NCI-H2107 treated with DMSO at 0.1 percent for 48 hours (cell line): Measurements from ENCODE around the gene GJA4.
"Not testable (repeated sequence)": the region's sequence is repeated elsewhere in the genome, so short reads cannot be mapped to it uniquely, and the experiment has no call there.

Experiments
- DNase-seq: peaks from one replicate; lab custom pipeline; 2025; ENCODE audit not compliant: unreplicated experiment; lab: John Stamatoyannopoulos, UW

The GJA4 gene

DNA sequence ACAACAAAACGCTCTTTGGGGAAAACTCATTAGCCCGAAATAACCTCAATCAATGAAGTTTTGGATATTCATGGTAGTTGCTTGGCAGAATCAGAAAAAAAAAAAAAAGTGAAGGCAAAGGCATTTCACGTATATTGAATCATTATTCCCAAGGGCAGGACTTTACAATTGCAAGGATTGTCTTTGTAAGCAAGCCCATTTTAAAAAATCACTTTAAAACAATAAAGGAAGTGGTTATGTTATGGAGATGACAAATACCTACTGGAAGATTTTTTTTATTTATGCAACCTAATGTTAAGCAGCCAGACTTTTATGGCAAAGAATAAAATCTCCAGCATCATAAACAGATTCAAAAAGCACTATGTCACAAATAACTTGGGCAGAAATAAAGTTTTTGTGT is 23.9 kb upstream of the GJA4 start:
- no peak for DNase-seq

DNA sequence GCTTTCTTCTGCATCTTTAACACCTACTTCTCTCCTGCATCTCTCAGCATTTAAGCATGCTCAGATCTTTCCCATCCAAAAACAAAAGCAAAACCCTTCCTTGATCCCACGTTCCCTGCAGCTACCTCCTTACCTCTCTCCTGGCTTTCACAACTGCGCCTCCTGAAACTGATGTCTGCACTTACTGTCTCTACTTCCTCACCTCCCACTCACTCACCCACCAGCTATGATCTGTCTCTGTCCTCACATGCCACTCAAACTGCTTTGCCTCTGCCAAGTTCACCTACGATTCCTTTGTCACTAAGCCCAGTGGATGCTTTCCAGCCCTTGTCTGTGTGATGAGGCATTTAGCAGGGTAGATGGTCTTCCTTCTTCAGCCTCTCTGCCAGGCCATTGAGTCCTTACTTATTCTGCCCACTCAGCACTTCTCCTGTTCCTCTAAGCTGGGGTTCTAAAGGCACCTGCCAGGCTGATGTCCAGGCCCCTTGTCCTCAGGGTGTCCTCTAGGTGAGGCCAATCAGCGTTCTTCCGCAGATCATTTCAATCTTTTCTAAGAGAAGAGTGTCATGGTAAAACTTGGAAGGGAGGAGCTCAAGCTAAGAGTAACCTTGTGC is 21.8 kb upstream of the GJA4 start:
- no peak for DNase-seq

DNA sequence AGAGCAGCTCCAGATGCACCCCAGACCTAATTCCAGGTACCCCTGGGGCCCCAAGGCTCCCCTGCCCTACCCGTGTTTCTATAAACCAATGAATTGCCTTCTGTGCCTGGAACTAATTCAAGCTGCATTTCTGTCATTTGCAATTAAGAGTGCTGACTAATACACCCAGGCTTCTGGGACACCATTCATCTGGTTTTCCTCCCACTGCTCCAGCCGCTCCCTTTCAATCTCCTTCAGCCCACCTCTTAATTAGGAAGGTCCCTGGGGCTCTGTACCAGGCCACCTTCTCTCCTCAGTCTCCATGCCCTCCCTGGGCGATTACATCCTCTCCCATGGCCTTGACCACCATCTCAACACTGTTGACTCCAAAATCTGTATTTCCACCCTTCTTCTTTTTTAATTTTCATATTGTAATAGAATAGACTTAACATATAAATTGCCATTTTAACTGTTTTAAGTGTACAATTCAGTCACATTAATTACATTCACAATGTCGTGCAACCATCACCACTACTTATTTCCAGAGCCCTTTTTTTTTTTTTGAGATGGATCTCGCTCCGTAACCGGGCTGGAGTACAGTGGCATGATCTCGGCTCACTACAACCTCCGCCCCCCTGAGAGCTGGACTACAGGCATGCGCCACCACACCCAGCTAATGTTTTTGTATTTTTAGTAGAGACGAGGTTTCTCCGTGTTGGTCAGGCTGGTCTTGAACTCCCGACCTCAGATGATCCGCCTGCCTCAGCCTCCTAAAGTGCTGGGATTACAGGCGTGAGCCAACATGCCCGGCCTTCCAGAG is 21.0 kb upstream of the GJA4 start:
- no peak for DNase-seq

DNA sequence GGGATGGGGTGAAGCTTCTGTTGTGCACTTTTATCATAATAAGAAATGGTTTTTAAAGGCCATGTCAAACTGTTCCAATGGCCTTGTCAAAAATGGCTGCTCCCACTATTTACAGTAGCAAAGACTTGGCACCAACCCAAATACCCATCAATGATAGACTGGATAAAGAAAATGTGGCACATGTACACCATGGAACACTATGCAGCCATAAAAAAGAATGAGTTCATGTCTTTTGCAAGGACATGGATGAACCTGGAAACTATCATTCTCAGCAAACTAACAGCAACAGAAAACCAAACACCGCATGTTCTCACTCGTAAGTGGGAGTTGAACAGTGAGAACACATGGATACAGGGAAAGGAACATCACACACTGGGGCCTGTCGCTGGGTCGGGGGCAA is 19.7 kb upstream of the GJA4 start:
- DNase-seq, result not testable (repeated sequence)

DNA sequence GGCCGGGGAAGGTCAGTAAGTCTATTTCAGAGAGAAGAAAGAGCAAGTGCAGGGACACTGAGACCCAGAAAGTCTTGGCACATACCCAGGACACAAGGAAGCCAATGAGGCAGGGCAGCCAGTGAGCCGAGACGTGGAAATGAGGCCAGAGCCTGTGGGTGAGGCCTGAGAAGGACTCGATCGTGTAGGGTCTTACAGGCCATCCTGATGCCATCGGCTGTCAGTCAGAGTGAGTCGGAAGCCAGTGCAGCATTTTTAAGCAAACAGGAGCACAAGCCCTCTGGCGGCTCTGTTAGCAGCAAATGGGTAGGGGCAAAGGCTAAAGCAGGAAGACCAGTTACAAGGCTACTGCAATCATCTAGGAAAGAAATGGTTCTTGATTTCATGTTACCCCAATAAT is 17.8 kb upstream of the GJA4 start:
- no peak for DNase-seq

DNA sequence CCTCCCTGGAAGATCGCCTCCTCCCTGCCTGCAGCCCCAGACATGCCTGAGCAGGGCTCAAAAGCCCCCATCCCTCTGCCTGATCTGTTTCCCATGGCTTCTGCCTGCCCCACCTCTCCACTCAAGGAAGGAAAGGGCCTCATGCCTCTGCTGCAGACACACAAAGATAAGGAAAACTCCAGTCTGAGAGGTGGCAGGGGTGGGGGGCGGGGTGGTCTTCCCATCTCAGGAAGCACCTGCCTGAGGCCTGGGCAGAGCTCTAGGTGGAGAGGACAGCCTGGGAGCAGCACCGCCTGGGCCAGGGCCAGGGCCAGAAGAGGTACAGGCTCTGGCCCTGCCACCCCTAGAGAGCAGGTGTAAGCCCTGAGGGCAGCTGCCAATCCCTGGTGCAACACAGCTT is 15.9 kb upstream of the GJA4 start:
- DNase-seq, result no peak

DNA sequence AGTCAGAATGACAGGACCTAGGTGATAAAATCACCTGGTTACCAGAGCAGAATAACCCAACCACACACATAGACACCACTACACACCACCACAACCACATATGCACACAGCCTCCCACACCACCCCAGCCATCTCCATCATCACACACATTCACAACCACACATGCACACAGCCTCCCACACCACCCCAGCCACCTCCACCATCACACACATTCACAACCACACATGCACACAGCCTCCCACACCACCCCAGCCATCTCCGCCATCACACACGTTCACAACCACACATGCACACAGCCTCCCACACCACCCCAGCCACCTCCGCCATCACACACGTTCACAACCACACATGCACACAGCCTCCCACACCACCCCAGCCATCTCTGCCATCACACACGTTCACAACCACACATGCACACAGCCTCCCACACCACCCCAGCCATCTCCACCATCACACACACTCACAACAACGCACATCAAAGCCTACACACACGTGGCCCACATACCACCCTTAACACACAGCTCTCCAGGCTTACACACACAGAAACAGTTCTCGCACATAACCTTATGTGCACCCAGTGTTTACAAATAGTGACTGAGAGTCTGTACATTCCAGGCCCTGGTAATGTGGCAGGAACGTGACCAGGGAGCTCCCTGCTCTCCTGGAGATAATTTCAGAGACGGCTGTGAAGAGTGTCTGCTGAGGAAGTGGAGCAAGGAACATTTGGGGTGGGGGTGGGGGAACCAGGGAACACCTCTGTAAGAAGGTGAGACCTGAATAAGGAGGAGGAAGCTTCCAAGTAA is 15.1 kb upstream of the GJA4 start:
- no peak for DNase-seq

DNA sequence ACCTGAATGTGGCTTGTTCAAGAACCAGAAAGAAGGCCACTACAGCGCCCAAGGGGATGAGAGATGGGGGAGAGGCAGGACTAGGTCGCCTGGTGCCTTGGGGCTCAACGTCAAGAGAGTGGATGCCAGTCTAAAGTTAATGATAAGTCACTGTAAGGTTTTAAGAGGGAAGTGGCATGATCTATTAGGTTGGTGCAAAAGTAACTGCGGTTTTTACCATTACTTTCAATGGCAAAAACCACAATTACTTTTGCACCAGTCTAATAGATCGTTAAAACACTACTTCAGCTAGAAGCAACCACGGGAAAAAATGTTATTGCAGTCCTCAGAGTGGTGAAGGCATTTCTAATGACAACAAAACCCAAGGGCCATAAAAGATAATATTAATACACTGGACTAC is 14.4 kb upstream of the GJA4 start:
- DNase-seq, result no peak

DNA sequence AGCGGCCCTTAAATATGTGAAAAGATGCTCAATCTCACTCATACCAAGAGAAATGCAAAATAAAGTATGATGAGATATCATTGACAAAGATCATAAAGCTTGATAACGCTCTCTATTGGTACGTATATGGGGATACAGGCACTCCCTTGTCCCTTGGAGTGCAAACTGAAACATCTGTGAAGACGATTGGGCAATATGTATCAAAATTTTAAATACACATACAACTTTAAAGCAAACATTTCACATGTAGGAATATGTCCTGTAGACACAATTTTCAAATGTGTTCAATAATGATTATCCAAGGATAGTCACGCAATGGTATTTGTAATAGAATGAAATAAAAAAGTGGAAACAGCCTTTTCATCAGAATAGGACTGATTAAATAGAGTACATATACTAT is 13.8 kb upstream of the GJA4 start:
- DNase-seq, result no peak

DNA sequence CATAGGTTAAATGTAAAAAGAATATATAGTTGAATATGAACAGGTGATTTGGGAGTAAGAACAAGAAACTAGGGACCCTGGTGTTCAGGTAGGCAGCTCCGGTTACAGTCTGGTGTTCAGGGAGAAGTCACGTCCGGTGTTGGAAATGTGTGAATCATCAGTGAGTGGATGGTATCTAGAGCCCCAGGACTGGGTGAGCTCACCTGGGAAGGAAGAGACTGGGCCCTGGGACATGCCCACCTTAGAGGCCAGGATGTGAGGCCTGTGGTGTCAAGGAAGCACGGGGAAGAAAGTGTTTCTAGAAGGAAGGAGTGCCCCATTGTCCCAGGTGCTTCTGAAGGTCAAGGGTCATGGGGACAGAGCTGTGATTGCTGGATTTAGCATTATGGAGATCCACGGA is 13.3 kb upstream of the GJA4 start:
- DNase-seq, result no peak

DNA sequence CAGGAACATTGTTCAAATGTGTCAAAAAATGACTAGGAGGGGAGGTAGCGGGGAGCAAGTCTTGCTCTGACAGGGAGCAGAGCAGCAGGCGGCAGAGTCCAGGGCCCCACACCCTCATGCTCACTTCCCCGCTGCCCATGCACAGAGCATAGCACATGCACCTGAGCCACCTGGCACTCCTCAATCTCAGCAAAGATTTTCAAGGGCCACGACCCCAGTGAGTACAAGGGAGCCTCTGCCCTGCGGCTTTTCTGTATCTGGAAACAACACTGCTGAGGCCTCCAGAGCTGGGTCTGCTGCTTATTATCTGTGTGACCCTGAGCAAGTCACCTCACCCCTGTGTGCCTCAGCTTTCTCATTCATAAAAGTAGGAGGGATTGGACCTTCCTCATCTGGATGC is 12.8 kb upstream of the GJA4 start:
- no peak for DNase-seq

DNA sequence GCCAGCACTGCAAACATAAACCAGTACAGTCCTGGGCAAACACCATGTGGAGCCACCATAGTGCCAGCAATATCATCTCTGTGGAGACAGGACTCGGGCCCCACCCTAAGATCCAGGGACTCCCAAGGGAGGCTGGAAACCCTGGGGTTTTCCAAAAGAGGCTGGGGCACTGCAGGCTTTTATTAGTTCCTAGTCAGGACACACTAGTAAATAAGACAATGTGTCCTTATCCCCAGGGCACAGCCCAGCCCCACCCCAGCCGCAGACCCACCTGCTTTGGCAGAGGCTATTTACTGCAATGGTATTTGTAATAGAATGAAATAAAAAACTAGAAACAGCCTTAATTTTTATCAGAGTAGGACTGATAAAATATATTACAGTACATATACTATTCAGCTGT is 12.3 kb upstream of the GJA4 start:
- DNase-seq, result no peak

DNA sequence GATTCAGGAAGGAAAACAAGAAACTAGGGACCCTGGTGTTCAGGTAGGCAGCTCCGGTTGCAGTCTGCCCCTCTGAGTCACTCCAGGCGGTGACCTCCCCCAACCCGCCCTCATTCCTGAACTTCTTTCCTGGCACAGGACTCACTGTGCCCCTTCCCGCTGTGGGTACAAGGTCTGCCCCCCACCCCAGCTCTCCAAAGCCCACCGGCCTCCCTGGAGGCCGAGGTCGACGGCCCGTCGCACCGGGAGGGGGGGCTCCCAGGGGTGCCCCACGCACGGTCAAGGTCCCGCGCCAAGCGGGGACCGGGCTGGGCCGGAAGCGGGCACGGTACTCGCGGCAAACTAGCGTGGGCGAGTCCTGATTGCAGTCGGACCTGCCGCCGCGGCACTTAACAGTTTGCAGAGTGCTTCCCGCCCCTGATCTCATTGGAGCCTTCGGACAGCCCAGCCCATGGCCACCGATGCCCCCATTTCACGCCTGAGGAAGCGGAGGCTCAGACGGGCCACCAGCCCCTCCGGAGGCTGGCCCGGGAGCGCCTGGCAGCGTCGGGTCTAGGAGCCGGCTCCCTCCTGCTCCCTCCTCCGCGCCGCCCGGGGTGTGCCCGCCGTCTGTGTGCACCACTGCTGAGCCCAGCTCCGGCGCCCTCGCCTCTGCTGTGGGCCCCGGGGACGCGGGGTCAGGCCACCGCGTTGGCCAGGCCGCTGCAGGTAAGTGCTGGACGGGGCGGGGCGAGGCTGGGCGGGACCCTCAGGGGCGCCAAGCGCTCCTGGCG is 11.5 kb upstream of the GJA4 start, which contains the start of gene GJB3:
Gene GJB3, plus strand, starts transcription at position 144 of the 773 bp plus-strand sequence. CDS start 3,549 bp downstream, outside the sequence.
- DNase-seq, result no peak

DNA sequence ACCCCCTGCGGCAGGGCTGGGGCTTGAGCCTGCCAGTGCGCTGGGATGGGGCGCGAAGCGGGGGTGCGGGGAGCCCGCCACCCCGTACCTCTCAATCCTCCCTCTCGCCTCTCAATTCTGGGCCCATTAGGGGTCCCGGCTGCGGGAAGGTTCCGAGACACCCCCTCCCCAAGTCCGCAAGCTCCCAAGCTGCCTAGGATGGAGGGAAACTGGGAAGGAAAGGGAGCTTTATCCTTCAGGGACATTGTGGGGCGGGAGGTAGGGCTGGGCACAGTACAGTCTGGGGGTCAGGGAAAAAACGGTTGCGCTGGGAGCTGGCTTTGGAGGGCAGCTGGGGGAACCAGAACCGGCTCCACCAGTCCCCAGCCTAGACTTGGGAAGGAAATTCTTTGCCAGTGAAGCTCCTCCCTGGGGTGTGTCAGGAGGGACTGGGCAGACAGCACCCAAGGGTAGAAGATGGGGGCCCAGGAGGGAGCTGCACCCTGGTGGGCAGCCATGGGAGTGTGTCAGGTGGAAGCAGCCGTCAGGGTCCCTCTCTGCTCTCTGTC is 10.9 kb upstream of the GJA4 start:
- DNase-seq, result no peak

DNA sequence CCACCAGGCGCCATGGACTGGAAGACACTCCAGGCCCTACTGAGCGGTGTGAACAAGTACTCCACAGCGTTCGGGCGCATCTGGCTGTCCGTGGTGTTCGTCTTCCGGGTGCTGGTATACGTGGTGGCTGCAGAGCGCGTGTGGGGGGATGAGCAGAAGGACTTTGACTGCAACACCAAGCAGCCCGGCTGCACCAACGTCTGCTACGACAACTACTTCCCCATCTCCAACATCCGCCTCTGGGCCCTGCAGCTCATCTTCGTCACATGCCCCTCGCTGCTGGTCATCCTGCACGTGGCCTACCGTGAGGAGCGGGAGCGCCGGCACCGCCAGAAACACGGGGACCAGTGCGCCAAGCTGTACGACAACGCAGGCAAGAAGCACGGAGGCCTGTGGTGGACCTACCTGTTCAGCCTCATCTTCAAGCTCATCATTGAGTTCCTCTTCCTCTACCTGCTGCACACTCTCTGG is 8.0 kb upstream of the GJA4 start:
- no peak for DNase-seq

DNA sequence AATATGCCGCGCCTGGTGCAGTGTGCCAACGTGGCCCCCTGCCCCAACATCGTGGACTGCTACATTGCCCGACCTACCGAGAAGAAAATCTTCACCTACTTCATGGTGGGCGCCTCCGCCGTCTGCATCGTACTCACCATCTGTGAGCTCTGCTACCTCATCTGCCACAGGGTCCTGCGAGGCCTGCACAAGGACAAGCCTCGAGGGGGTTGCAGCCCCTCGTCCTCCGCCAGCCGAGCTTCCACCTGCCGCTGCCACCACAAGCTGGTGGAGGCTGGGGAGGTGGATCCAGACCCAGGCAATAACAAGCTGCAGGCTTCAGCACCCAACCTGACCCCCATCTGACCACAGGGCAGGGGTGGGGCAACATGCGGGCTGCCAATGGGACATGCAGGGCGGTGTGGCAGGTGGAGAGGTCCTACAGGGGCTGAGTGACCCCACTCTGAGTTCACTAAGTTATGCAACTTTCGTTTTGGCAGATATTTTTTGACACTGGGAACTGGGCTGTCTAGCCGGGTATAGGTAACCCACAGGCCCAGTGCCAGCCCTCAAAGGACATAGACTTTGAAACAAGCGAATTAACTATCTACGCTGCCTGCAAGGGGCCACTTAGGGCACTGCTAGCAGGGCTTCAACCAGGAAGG is 7.4 kb upstream of the GJA4 start:
- no peak for DNase-seq

DNA sequence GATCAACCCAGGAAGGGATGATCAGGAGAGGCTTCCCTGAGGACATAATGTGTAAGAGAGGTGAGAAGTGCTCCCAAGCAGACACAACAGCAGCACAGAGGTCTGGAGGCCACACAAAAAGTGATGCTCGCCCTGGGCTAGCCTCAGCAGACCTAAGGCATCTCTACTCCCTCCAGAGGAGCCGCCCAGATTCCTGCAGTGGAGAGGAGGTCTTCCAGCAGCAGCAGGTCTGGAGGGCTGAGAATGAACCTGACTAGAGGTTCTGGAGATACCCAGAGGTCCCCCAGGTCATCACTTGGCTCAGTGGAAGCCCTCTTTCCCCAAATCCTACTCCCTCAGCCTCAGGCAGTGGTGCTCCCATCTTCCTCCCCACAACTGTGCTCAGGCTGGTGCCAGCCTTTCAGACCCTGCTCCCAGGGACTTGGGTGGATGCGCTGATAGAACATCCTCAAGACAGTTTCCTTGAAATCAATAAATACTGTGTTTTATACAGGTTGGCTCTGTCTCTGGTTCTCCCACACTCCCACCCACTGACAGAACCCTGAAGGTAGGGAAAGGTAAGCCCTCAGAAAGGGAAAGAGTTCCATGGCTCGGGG is 6.8 kb upstream of the GJA4 start:
- DNase-seq, result no peak

DNA sequence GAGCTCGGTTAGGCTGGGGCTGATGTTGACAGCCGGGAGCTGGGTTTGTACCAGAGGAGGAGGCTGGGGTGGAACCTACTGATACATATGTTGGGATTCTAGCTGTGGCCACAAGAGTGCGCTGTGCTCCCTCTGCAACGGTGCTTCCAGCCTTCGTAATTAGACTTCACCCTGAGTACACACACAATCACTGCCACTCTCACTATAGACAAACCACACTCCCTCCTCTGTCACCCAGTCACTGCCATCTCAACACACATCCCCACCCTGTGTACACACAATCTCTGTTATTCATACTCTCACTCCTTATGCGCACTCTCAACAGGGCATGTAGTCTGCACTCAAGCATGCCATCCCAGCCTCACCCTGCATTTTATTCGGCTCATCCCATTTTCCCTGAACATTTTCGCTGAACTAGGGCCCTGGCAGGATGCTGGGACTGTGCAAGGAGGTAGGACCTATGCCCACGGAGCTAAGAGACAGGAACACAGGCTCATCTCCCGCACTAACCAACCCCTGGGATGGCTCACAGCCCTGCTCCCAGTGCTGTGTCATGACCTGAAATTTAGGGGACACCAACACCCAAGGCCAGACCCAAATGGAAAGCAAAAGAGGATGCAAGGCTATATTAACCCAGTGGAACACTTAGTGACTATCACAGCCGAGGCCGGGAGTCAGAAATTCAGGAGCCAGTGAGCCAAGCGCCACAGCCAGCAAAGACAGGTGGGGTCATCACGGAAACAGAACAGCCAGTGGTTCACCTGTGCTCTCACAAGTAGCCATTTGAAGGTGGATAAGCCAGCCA is 6.1 kb upstream of the GJA4 start:
- DNase-seq, result peak; percentile 62
